ENCODE data around the gene ERC1. TPM values are rescaled to one million over a fixed set of nuclear protein-coding genes. Genes with fewer than 3 reads are reported as not detected.

Gene ERC1
- total and polyA plus RNA-seq, 2 donors (not counting 3 experiments of a cell fraction or from before 2014, with no cell fraction given), result 11.7 to 66.1 TPM

DNA sequence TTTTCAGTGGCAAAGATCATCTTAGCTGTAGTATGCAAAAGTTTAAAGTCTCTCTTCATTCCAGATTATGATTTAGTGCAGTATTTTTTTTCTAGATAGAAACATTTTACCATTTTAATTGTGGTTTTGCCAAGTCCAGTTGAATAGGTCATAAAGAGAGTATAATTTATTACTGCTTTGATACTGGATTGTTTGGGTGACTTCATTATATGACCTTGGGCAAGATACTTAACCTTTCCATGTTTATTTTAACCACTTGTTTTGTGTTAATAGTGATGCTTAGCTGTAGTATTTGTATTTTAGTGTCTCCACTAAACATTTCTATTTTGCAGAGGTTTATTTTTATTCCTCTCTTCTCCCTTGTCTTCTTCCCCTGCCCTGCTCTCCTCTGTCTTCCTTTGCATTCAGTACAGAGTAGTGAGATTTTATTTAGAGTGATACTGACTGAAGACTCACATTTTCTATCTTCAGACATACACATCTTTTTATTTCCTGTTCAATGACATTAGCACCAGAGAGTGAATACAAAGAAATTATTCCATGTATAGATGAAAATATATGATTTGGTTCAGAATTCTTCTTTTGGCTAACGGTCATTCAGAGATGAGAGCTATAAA is 215.2 kb downstream of the ERC1 start:
- Histone ChIP-seq H4K20me1 (replicated peaks; ENCODE audit: control insufficient read depth, extremely low read depth, insufficient read depth, low read length) (no peaks in the 10 kb centered on the region), H3K4me3 (replicated peaks in 1 of 3; ENCODE audit: insufficient read depth in 1 of 3, low read depth in 1 of 3, low read length in 3 of 3) (no peak overlapping the region), H2AFZ (ENCODE audit: low read depth, low read length) (no peak overlapping the region), H3K27ac (ENCODE audit: insufficient read depth, low read depth, low read length) (peak overlapping the region; percentile 24), H3K79me2 (ENCODE audit: control insufficient read depth, insufficient read depth, low read length) (no peaks in the 10 kb centered on the region), H3K4me1 (ENCODE audit: control insufficient read depth, extremely low read depth, insufficient read depth, low read length) (peaks cover 36% of the 10 kb centered on the region), H3K27me3 (ENCODE audit: control insufficient read depth in 2 of 2, insufficient read depth in 2 of 2, low read length in 2 of 2) (no peaks in the 10 kb centered on the region), H3K9me1 (replicated peaks; ENCODE audit: control insufficient read depth, extremely low read depth, insufficient read depth, low read length) (no peaks in the 10 kb centered on the region), H3K4me2 (ENCODE audit: insufficient read depth, low read length) (peak overlapping the region; percentile 99), H3K9ac (replicated peaks; ENCODE audit: extremely low read depth, insufficient read depth, low read length) (no peak overlapping the region), H3K9me3 (replicated peaks; ENCODE audit: control insufficient read depth, insufficient read depth, low read length) (no peaks in the 10 kb centered on the region), H3K36me3 (ENCODE audit: control insufficient read depth in 2 of 2, extremely low read depth in 1 of 2, insufficient read depth in 2 of 2, low read length in 2 of 2) (no peaks in the 10 kb centered on the region)
- intact Hi-C loops (cut with micrococcal nuclease), result loop anchor here (1.0 kb wide), 1 partner anchor 22 kb away; no protein-coding TSS in a partner anchor
- FAIRE-seq (no peak), DNase-seq (ENCODE audit: low read depth, low spot score) (peak; percentile 39)
- TF ChIP-seq POLR2A (IDR thresholded peaks at IDR 0.05; ENCODE audit: low read depth, low read length) (no peak), POLR2AphosphoS5 (IDR thresholded peaks at IDR 0.05; ENCODE audit: insufficient read depth, low read depth, low read length) (no peak), JUN (IDR thresholded peaks at IDR 0.05; ENCODE audit: borderline replicate concordance, insufficient read depth, insufficient read length, low read depth) (no peak), EZH2 (IDR thresholded peaks at IDR 0.05; ENCODE audit: borderline replicate concordance, low read depth, low read length, severe bottlenecking) (no peak), GATA2 (IDR thresholded peaks at IDR 0.05; ENCODE audit: insufficient read depth, insufficient read length, low read depth, low read length) (no peak), MYC (IDR thresholded peaks at IDR 0.05; ENCODE audit: low read depth, low read length) (no peak), FOS (IDR thresholded peaks at IDR 0.05; ENCODE audit: borderline replicate concordance, insufficient read depth, low read length) (no peak)
- TF ChIP-seq, protein P1, sequence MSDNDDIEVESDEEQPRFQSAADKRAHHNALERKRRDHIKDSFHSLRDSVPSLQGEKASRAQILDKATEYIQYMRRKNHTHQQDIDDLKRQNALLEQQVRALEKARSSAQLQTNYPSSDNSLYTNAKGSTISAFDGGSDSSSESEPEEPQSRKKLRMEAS (IDR thresholded peaks at IDR 0.05; ENCODE audit: insufficient read depth, insufficient read length), result no peak
- TF ChIP-seq, protein P2, sequence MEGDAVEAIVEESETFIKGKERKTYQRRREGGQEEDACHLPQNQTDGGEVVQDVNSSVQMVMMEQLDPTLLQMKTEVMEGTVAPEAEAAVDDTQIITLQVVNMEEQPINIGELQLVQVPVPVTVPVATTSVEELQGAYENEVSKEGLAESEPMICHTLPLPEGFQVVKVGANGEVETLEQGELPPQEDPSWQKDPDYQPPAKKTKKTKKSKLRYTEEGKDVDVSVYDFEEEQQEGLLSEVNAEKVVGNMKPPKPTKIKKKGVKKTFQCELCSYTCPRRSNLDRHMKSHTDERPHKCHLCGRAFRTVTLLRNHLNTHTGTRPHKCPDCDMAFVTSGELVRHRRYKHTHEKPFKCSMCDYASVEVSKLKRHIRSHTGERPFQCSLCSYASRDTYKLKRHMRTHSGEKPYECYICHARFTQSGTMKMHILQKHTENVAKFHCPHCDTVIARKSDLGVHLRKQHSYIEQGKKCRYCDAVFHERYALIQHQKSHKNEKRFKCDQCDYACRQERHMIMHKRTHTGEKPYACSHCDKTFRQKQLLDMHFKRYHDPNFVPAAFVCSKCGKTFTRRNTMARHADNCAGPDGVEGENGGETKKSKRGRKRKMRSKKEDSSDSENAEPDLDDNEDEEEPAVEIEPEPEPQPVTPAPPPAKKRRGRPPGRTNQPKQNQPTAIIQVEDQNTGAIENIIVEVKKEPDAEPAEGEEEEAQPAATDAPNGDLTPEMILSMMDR (IDR thresholded peaks at IDR 0.05; ENCODE audit: extremely low read depth in 1 of 2, insufficient read depth in 1 of 2, low read depth in 1 of 2, low read length in 2 of 2), result no peak
- BruUV-seq (replicated peaks), result no TSS peak
- ChIA-PET POLR2A (no interaction called here), CTCF (interaction anchor here (0.9 to 3.6 kb wide), 7 partner anchors 9 to 377 kb away, joined by 3 to 16 read pairs (median 5); no protein-coding TSS in a partner anchor)
- dilution Hi-C loops (cut with MboI; ENCODE audit: extremely low pct_ligation_motif_present, low sequenced_read_pairs), result no loop called here
